WTC11 (cell line): ENCODE data around the gene FCSK.

Experiments used
- ATF2 ChIP-seq: sonication (generic); formaldehyde crosslinking; IDR thresholded peaks from 2 replicates; pipeline ENCODE4 v1.8.1; 2022; ENCODE audit warnings: low read depth, missing genetic modification reagents, borderline replicate concordance
- CTCF ChIP-seq: fragments of 200-600 bp; IDR thresholded peaks from 2 replicates; pipeline ENCODE4 v1.8.0; 2022; ENCODE audit warnings: antibody characterized with exemption
- FOXJ3 ChIP-seq: sonication (generic); formaldehyde crosslinking; IDR thresholded peaks from 2 replicates; pipeline ENCODE4 v1.9.0; 2021; ENCODE audit warnings: missing genetic modification reagents, mild to moderate bottlenecking, borderline replicate concordance
- HMGA2 ChIP-seq: fragments of 250-450 bp; sonication (Bioruptor Pico); IDR thresholded peaks from 2 replicates; pipeline ENCODE4 v1.4.0; 2021; ENCODE audit warnings: mild to moderate bottlenecking, moderate library complexity
- MYBL2 ChIP-seq: sonication (generic); formaldehyde crosslinking; IDR thresholded peaks from 2 replicates; pipeline ENCODE4 v1.8.1; 2023; ENCODE audit warnings: mild to moderate bottlenecking, moderate library complexity, missing genetic modification reagents
- TF ChIP-seq, protein P1 (sequence below): sonication (generic); formaldehyde crosslinking; IDR thresholded peaks from 2 replicates; pipeline ENCODE4 v1.8.1; 2023; ENCODE audit warnings: mild to moderate bottlenecking, missing genetic modification reagents, moderate library complexity

- TF ChIP-seq, protein P1, sequence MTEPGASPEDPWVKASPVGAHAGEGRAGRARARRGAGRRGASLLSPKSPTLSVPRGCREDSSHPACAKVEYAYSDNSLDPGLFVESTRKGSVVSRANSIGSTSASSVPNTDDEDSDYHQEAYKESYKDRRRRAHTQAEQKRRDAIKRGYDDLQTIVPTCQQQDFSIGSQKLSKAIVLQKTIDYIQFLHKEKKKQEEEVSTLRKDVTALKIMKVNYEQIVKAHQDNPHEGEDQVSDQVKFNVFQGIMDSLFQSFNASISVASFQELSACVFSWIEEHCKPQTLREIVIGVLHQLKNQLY (CRISPR knock-in tag) = no peak
- no peak for TF ChIP-seq HMGA2
- TF ChIP-seq ATF2 (CRISPR knock-in tag) = no peak
- TF ChIP-seq CTCF = no peak
- TF ChIP-seq FOXJ3 (CRISPR knock-in tag) = no peak
- no peak for TF ChIP-seq MYBL2
Observed at GRCh38 chr16:70470141-70470926, 15.9 kb downstream of the FCSK start.
